Left cardiac atrium (tissue), 4 donors: ENCODE data around the gene DDOST. TPM values are rescaled to one million over a fixed set of nuclear protein-coding genes. Genes with fewer than 3 reads are reported as not detected.

Experiments used
- ATAC-seq, 2 donors: fragments of 200-7000 bp; cut with Tn5 transposase; one replicate each; pipeline ENCODE4 v1.9.1; 2020; ENCODE audit warnings: mild to moderate bottlenecking in 2 of 2, moderate library complexity in 2 of 2
- DNase-seq: peaks from one replicate; pipeline ENCODE4 v3.0.0-alpha.2; 2020
- intact Hi-C, 2 donors: fragments of 100-400 bp; cut with DNase I; formaldehyde crosslinking; loops; one replicate each; pipeline versions ENCODE4 v1.14.1 to v1.15.1; 2022 to 2023
- long read RNA-seq: library from polyadenylated mRNA; unstranded; transcript quantifications from one replicate; pipeline ENCODE4 v2.0.0, GENCODE V29; 2021
- total RNA-seq, 2 donors: library from RNA; stranded (reverse); fragmentation: NEBNext Ultra II Directional; extraction: Animal tissue kit (Norgen Biotek cat#: 25700); gene quantifications; one replicate each; pipeline ENCODE4 v1.2.1, GENCODE V29; 2021
- donor health status: DM: no; HTN: yes; CAD: no.
- donor health status: DM: no; HTN: yes; CAD: no; lungs with severe emphysema.
- donor health status: DM: yes; HTN: yes; CAD: no.
- donor health status: Dilated cardiomyopathy.

Gene DDOST
- total RNA-seq = 100 to 1,000 TPM; 143 to 145 TPM
- long read RNA-seq, transcript DDOST-202 (11 exons, 2,126 nt) = major isoform, 562 of 584 reads
- long read RNA-seq, partial matches to known transcripts = 7 of 584 reads
- long read RNA-seq, other reads (novel, unspliced or antisense) = 12 of 584 reads

GRCh38 chr1:20661207-20662109, at the start of gene DDOST:
DDOST (minus strand) TSS chr1:20661369; CDS start chr1:20661350, 19 bp downstream.
- ATAC-seq (peak; percentile 97 to 98), DNase-seq (peak; percentile 98)
- intact Hi-C loops = no loop called here

GRCh38 chr1:20710469-20711284, 49.5 kb upstream of the DDOST start:
- intact Hi-C loops = no loop called here
- ATAC-seq (no peak), DNase-seq (no peak)

- intact Hi-C loops = no loop called here
- no peak for ATAC-seq
- DNase-seq = no peak
Observed at GRCh38 chr1:20709868-20710267, 48.7 kb upstream of the DDOST start.

- intact Hi-C loops = no loop called here
- DNase-seq (no peak), ATAC-seq (no peak)
Observed at GRCh38 chr1:20708891-20709290, 47.7 kb upstream of the DDOST start.

GRCh38 chr1:20708057-20708456, 46.9 kb upstream of the DDOST start:
- DNase-seq (no peak), ATAC-seq (no peak)
- intact Hi-C loops = no loop called here

GRCh38 chr1:20706841-20707240, 45.7 kb upstream of the DDOST start:
- DNase-seq (no peak), ATAC-seq (no peak)
- intact Hi-C loops = no loop called here

- intact Hi-C loops = no loop called here
- ATAC-seq = no peak
- no peak for DNase-seq
Observed at GRCh38 chr1:20705203-20705755, 44.1 kb upstream of the DDOST start.

- DNase-seq = no peak
- ATAC-seq = no peak
- intact Hi-C loops = no loop called here
Observed at GRCh38 chr1:20704390-20705202, 43.4 kb upstream of the DDOST start.

- intact Hi-C loops = no loop called here
Observed at GRCh38 chr1:20703124-20703756, 42.1 kb upstream of the DDOST start.

GRCh38 chr1:20702416-20702815, 41.2 kb upstream of the DDOST start:
- no peak for ATAC-seq
- intact Hi-C loops = no loop called here
- no peak for DNase-seq

More at GRCh38 chr1:20703124-20703756, 42.1 kb upstream of the DDOST start:
- no peak for ATAC-seq
- no peak for DNase-seq

- DNase-seq (no peak), ATAC-seq (no peak)
- intact Hi-C loops = no loop called here
Observed at GRCh38 chr1:20701847-20702246, 40.7 kb upstream of the DDOST start.

- DNase-seq (no peak), ATAC-seq (no peak)
- intact Hi-C loops = no loop called here
Observed at GRCh38 chr1:20701446-20701845, 40.3 kb upstream of the DDOST start.

GRCh38 chr1:20700636-20701215, 39.6 kb upstream of the DDOST start:
- intact Hi-C loops = no loop called here
- ATAC-seq (no peak), DNase-seq (no peak)

GRCh38 chr1:20699558-20699957, 38.4 kb upstream of the DDOST start:
- intact Hi-C loops = loop anchor here in 1 of 2 donors (5.0 kb wide), 1 partner anchor 498 kb away; no protein-coding TSS in a partner anchor
- ATAC-seq (no peak), DNase-seq (no peak)

- DNase-seq = no peak
- intact Hi-C loops = loop anchor here in 1 of 2 donors (5.0 kb wide), 1 partner anchor 499 kb away; no protein-coding TSS in a partner anchor
- ATAC-seq = no peak
Observed at GRCh38 chr1:20698195-20698910, 37.2 kb upstream of the DDOST start.

GRCh38 chr1:20697563-20697962, 36.4 kb upstream of the DDOST start:
- DNase-seq (no peak), ATAC-seq (no peak)
- intact Hi-C loops = loop anchor here in 1 of 2 donors (5.0 kb wide), 1 partner anchor 500 kb away; no protein-coding TSS in a partner anchor
